ENCODE measurements around the gene CPNE7. TPM values are rescaled to one million over a fixed set of nuclear protein-coding genes. Genes with fewer than 3 reads are reported as not detected.

The CPNE7 gene
- total and polyA plus RNA-seq, 9 of the 15 experiments (the other 6 are each of a cell fraction or from before 2014, with no cell fraction given), result 0.30 to 73.4 (median 32.7) TPM

DNA sequence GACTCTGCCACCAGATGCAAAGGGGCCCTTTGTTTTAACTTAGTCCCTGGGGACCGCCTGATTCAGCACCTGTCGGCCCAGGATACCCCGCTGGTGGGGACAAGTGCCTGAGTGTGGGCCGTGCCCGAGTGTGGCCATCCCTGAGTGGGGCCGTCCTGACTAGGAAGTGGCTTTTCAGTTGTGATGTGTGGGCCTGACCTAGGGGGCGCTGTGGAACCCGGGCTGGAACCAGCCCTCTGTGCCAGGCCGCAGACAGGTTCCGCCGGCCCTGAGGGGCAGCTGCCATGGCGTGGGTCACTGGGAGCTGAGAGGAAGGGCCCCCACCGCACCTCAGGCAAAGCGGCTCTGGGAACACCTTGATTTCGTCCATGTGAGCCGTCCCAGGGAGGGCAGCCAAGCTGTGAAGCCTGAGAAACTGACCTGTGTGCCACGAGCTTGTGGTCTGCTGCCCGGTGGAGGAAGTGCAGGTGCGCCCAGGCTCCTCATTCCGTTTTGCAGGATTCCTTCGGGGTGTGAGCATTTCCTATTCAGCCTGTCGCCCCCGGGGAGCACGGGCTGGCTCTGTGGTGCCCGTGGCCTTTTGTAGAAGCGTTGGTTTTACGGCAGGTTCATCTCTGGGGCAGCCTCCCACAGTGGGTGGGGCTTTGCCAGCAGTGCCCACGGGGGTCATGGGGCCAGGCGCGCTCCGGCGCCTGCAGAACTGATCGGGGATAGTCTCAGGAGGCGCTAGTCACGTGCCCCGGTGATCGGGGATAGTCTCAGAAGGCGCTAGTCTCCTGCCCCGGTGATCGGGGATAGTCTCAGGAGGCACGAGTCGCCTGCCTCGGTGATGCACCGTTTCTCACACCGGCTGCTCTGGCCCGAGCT is 9.8 kb upstream of the CPNE7 start (continued):
- TF ChIP-seq CREB1 (IDR thresholded peaks at IDR 0.05), result 0 out of 2 replicates have a peak, but pooled peaks have one; percentile 33
- no peak for TF ChIP-seq CREB1 (CRISPR knock-in tag; IDR thresholded peaks at IDR 0.05)
- no peak for TF ChIP-seq NR4A1 (CRISPR knock-in tag; IDR thresholded peaks at IDR 0.05)
- no peak for TF ChIP-seq NR4A1 (tag; IDR thresholded peaks at IDR 0.05)
- no peak for TF ChIP-seq POLR2H (tag; IDR thresholded peaks at IDR 0.05; ENCODE audit: low read depth)
- TF ChIP-seq, protein P1, sequence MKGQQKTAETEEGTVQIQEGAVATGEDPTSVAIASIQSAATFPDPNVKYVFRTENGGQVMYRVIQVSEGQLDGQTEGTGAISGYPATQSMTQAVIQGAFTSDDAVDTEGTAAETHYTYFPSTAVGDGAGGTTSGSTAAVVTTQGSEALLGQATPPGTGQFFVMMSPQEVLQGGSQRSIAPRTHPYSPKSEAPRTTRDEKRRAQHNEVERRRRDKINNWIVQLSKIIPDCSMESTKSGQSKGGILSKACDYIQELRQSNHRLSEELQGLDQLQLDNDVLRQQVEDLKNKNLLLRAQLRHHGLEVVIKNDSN (CRISPR knock-in tag; IDR thresholded peaks at IDR 0.05), result peak; percentile 92
- TF ChIP-seq, protein P2, sequence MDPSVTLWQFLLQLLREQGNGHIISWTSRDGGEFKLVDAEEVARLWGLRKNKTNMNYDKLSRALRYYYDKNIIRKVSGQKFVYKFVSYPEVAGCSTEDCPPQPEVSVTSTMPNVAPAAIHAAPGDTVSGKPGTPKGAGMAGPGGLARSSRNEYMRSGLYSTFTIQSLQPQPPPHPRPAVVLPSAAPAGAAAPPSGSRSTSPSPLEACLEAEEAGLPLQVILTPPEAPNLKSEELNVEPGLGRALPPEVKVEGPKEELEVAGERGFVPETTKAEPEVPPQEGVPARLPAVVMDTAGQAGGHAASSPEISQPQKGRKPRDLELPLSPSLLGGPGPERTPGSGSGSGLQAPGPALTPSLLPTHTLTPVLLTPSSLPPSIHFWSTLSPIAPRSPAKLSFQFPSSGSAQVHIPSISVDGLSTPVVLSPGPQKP (CRISPR knock-in tag; IDR thresholded peaks at IDR 0.05), result no peak
- TF ChIP-seq ZNF280A (IDR thresholded peaks at IDR 0.05; ENCODE audit: low read depth, partially characterized antibody), result no peak
- TF ChIP-seq CHD2 (IDR thresholded peaks at IDR 0.05; ENCODE audit: low read depth, low read length), result peak; percentile 52
- TF ChIP-seq CCAR2 (IDR thresholded peaks at IDR 0.05; ENCODE audit: low read depth, low read length), result no peak
- no peak for TF ChIP-seq NR0B1 (IDR thresholded peaks at IDR 0.05; ENCODE audit: partially characterized antibody)
- no peak for TF ChIP-seq SOX6 (IDR thresholded peaks at IDR 0.05)
- TF ChIP-seq PTRF (tag; IDR thresholded peaks at IDR 0.05), result no peak
- no peak for TF ChIP-seq MAFF (IDR thresholded peaks at IDR 0.05; ENCODE audit: low read length)
- TF ChIP-seq ZNF830 (CRISPR knock-in tag; IDR thresholded peaks at IDR 0.05), result no peak
- no peak for TF ChIP-seq HCFC1 (IDR thresholded peaks at IDR 0.05; ENCODE audit: low read depth, low read length)
- TF ChIP-seq CEBPB (tag; IDR thresholded peaks at IDR 0.05), result no peak
- TF ChIP-seq CHCHD3 (CRISPR knock-in tag; IDR thresholded peaks at IDR 0.05), result no peak
- no peak for TF ChIP-seq SIN3A (IDR thresholded peaks at IDR 0.05; ENCODE audit: borderline replicate concordance in 2 of 2, control insufficient read depth in 1 of 2, low read depth in 2 of 2, low read length in 2 of 2)
- no peak for TF ChIP-seq PURB (CRISPR knock-in tag; IDR thresholded peaks at IDR 0.05; ENCODE audit: low read depth)
- no peak for TF ChIP-seq CBFA2T3 (IDR thresholded peaks at IDR 0.05)
- no peak for TF ChIP-seq ZFP91 (CRISPR knock-in tag; IDR thresholded peaks at IDR 0.05)
- no peak for TF ChIP-seq ZNF76 (CRISPR knock-in tag; IDR thresholded peaks at IDR 0.05; ENCODE audit: borderline replicate concordance)

All from K562 (cell line).